HL-60/S4 treated with retinoic acid at 250 ng/mL for 4 days and 3 days (cell line): ENCODE data around the gene PIAS4.

ENCODE experiments used
- in situ Hi-C: fragments of 300-500 bp; cut with MboI; formaldehyde crosslinking; loops from 2 replicates; pipeline ENCODE4 v1.7.0; 2022; ENCODE audit warnings: low sequenced_read_pairs

The PIAS4 gene

GRCh38 chr19:3976495-3977241 lies 30.9 kb upstream of the PIAS4 start:
- in situ Hi-C loops, result no loop called here

- in situ Hi-C loops, result no loop called here
These were observed 30.0 kb upstream of the PIAS4 start for GRCh38 chr19:3977242-3978143.

GRCh38 chr19:3978145-3978544 lies 29.4 kb upstream of the PIAS4 start:
- in situ Hi-C loops, result no loop called here

GRCh38 chr19:3979289-3979673 lies 28.3 kb upstream of the PIAS4 start:
- in situ Hi-C loops, result no loop called here

- in situ Hi-C loops, result no loop called here
These were observed 27.7 kb upstream of the PIAS4 start for GRCh38 chr19:3979674-3980352.

GRCh38 chr19:3980353-3981251 lies 26.9 kb upstream of the PIAS4 start:
- in situ Hi-C loops, result no loop called here

GRCh38 chr19:3981373-3981735 lies 26.2 kb upstream of the PIAS4 start:
- in situ Hi-C loops, result no loop called here

- in situ Hi-C loops, result no loop called here
These were observed 25.5 kb upstream of the PIAS4 start for GRCh38 chr19:3981736-3982681.

- in situ Hi-C loops, result no loop called here
These were observed 24.6 kb upstream of the PIAS4 start for GRCh38 chr19:3982701-3983541.

- in situ Hi-C loops, result no loop called here
These were observed 24.0 kb upstream of the PIAS4 start for GRCh38 chr19:3983542-3983914.

- in situ Hi-C loops, result no loop called here
These were observed 23.5 kb upstream of the PIAS4 start for GRCh38 chr19:3983936-3984583.

- in situ Hi-C loops, result no loop called here
These were observed 23.0 kb upstream of the PIAS4 start for GRCh38 chr19:3984584-3984907.

- in situ Hi-C loops, result no loop called here
These were observed 22.5 kb upstream of the PIAS4 start, which contains the start of gene EEF2 for GRCh38 chr19:3984908-3985642. EEF2 (minus strand) TSS chr19:3985463; CDS start chr19:3985380, 83 bp downstream.

GRCh38 chr19:3985643-3986259 lies 21.8 kb upstream of the PIAS4 start:
- in situ Hi-C loops, result no loop called here

GRCh38 chr19:3986260-3987041 lies 21.1 kb upstream of the PIAS4 start:
- in situ Hi-C loops, result no loop called here

- in situ Hi-C loops, result no loop called here
These were observed 19.7 kb upstream of the PIAS4 start for GRCh38 chr19:3987619-3988371.
